Measurements from ENCODE around the gene HMX3.

Gene HMX3

DNA sequence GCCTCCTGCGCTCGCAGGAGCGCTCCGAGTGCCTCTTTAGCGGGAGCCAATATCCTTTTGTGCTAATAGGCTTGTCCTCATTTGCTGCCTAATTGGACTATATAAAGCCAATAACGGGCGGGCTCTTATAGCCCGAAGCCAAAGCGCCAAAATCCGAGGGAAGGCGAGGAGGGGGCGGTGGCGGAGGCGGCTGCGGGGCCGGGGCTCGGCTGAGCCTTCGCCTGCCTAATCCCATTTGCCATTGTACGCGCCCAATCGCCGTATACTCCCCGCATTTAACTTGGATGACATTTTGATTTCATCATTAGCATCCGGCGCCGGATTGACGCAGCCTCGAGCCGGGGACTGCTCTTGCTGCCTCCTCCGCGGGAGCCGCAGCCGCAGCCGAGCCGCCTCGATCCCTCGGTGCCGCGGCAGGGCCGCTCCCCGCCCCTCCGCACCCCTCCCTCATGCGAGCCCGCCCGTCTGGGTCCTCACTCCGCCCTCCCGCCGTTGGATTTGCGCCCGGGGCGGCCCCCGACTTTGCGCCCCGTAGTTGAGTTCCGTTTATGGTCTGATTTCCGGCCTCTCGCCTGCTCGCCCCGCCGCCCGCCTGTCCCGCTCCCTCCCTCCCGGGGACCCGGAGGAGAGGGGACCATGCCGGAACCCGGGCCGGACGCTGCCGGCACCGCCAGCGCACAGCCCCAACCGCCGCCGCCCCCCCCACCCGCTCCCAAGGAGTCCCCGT is at the start of gene HMX3:
Gene HMX3 (plus strand): TSS at position 556 of the 727 bp plus-strand sequence. CDS start 81 bp downstream, at position 637.
- peak; percentile 36 to 46 for DNase-seq
- TF ChIP-seq GATA1 (IDR thresholded peaks at IDR 0.05; ENCODE audit: low read depth, low read length) (no peak), POLR2A (IDR thresholded peaks at IDR 0.05; ENCODE audit: low read length) (no peak)

DNA sequence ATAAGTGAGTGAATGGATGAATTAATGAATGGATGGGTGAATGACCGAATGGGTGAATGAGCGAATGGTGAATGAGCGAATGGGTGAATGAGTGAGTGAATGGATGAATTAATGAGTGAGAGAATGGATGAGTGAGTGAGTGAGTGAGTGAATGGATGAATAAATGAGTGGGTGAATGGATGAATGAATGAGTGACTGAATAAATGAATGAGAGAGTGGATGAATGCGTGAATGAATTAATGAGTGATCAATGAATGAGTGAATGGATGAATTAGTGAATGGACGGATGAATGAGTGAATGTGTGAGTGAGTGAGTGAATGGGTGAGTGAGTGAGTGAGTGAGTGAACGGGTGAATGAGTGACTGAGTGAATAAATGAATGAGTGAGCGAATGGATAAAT is 49.5 kb upstream of the HMX3 start:
- TF ChIP-seq GATA1 (IDR thresholded peaks at IDR 0.05; ENCODE audit: low read depth, low read length) (no peak), POLR2A (IDR thresholded peaks at IDR 0.05; ENCODE audit: low read length) (no peak)
- no peak for DNase-seq

DNA sequence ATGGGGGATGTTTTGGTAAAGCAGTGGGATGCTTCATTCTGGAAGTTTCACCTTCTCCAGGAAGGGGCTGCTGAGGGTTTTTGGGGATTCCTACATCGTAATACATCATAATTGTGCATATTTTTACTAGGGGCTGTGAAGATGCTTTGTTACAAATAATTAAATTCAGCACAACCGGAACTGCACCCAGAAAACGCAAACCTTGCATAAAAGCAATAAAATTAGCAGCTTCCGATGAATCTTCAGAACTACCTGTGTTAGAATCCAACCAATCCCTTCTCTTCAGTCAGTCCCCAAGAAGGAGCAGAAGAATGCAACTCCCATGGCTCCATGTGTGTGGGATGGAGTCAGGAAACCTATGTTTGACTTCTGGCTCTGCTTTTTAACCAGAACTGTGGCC is 48.4 kb upstream of the HMX3 start:
- TF ChIP-seq POLR2A (IDR thresholded peaks at IDR 0.05; ENCODE audit: low read length) = no peak
- TF ChIP-seq GATA1 (IDR thresholded peaks at IDR 0.05; ENCODE audit: low read depth, low read length) = no peak

GRCh38 chr10:123087786-123088185 is 48.0 kb upstream of the HMX3 start:
- TF ChIP-seq POLR2A (IDR thresholded peaks at IDR 0.05; ENCODE audit: low read length) (no peak), GATA1 (IDR thresholded peaks at IDR 0.05; ENCODE audit: low read depth, low read length) (no peak)

More for the DNA sequence above, 48.4 kb upstream of the HMX3 start:
- DNase-seq = no peak

GRCh38 chr10:123092635-123093414 is 42.9 kb upstream of the HMX3 start:
- DNase-seq = no peak
- TF ChIP-seq POLR2A (IDR thresholded peaks at IDR 0.05; ENCODE audit: low read length) (no peak), GATA1 (IDR thresholded peaks at IDR 0.05; ENCODE audit: low read depth, low read length) (no peak)

More at GRCh38 chr10:123087786-123088185, 48.0 kb upstream of the HMX3 start:
- no peak for DNase-seq

GRCh38 chr10:123093489-123093888 is 42.3 kb upstream of the HMX3 start:
- no peak for DNase-seq
- TF ChIP-seq POLR2A (IDR thresholded peaks at IDR 0.05; ENCODE audit: low read length) (no peak), GATA1 (IDR thresholded peaks at IDR 0.05; ENCODE audit: low read depth, low read length) (no peak)

GRCh38 chr10:123096452-123096851 is 39.3 kb upstream of the HMX3 start:
- no peak for DNase-seq
- no peak for TF ChIP-seq POLR2A (IDR thresholded peaks at IDR 0.05; ENCODE audit: low read length)
- TF ChIP-seq GATA1 (IDR thresholded peaks at IDR 0.05; ENCODE audit: low read depth, low read length) = no peak

DNA sequence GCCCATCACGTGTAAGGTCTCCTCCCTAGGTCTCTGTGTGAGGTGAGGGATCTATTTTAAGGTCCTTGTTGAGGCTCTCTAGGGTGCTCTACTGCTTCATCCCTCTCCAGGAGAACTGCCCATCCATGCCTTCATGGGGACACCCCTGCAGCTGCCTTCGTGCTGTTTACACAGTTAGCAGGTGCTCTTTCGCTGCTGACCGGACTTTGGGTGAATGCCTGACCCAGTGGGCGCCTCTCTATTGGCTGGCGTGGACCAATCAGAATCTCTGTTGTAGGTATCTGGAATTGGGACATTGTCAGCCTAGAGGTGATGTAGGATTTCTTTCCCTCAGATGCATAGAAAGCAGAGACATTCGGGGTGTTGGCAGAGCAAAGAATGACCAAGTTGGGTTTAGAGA is 38.7 kb upstream of the HMX3 start:
- no peak for DNase-seq
- TF ChIP-seq GATA1 (IDR thresholded peaks at IDR 0.05; ENCODE audit: low read depth, low read length) = no peak
- TF ChIP-seq POLR2A (IDR thresholded peaks at IDR 0.05; ENCODE audit: low read length) = no peak

GRCh38 chr10:123100030-123100762 is 35.6 kb upstream of the HMX3 start:
- no peak for DNase-seq
- TF ChIP-seq POLR2A (IDR thresholded peaks at IDR 0.05; ENCODE audit: low read length) = no peak
- no peak for TF ChIP-seq GATA1 (IDR thresholded peaks at IDR 0.05; ENCODE audit: low read depth, low read length)

DNA sequence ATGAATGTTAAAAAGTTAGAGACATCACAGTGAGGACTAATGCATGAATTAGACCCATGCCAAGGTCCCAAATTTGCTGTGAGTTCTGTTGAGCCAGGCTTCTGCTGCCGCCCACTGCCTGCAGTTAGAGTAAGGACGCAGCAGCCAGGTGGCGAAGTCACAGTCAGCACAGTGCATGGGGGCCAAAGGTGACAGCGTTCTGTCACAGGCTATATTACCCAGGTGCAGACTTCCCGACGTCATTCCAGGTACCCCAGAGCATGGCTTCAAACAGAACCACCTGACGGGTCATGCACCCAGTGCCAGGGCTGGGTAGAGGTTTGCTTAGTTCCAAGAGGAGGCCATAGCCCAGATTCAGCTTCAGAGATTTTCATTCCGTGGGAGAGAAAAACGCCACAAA is 33.9 kb upstream of the HMX3 start:
- DNase-seq = no peak
- no peak for TF ChIP-seq POLR2A (IDR thresholded peaks at IDR 0.05; ENCODE audit: low read length)
- TF ChIP-seq GATA1 (IDR thresholded peaks at IDR 0.05; ENCODE audit: low read depth, low read length) = no peak

DNA sequence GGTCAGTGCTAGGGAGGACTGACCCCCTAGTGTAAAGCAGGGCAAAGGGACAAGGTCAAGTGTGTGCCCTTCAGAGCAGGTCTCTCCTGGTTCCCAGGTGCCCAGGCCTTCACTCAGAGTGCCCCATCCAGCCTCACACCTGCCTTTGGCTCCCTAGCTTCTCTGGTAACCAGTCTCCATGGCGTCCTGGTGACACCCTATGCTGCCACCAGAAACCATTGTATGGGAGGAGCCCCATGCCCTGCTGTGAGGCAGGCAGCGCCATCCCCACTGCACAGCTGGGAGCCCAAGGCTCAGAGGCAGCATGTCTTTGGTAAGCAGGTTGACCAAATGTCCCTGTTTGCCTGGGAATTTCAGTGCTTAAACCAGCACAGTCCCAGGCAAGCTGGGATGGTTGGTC is 33.1 kb upstream of the HMX3 start:
- DNase-seq = no peak
- no peak for TF ChIP-seq POLR2A (IDR thresholded peaks at IDR 0.05; ENCODE audit: low read length)
- no peak for TF ChIP-seq GATA1 (IDR thresholded peaks at IDR 0.05; ENCODE audit: low read depth, low read length)

DNA sequence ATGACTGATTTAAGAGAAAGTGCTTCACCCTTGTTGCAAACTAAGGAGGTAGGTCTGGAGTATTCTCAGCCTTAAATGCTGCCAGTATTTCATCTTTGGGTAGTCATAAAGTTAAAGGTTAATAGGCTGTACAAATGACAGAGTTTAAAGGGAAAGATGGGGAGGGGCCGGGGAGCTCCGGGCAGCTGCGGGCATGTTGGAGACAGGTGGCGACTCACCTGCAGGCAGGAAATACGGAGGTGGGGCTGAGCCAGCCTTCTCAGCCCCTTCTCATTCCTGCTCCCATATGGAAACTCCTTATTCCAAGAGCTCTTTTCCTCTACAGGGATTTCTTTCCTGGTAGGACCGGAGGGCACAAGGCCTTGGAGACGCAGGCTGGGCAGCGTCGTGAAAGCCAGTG is 31.8 kb upstream of the HMX3 start:
- no peak for DNase-seq

GRCh38 chr10:123109466-123109865 is 26.3 kb upstream of the HMX3 start:
- DNase-seq = no peak
- TF ChIP-seq GATA1 (IDR thresholded peaks at IDR 0.05; ENCODE audit: low read depth, low read length) (no peak), POLR2A (IDR thresholded peaks at IDR 0.05; ENCODE audit: low read length) (no peak)

More for the DNA sequence above, 31.8 kb upstream of the HMX3 start:
- no peak for TF ChIP-seq POLR2A (IDR thresholded peaks at IDR 0.05; ENCODE audit: low read length)
- TF ChIP-seq GATA1 (IDR thresholded peaks at IDR 0.05; ENCODE audit: low read depth, low read length) = no peak

All from erythroblast (primary cell).